Activated CD8-positive, alpha-beta memory T cell treated with anti-CD3 and anti-CD28 coated beads, Interleukin-2, amount 50 U/mL, for 4 hours (primary cell): ENCODE results near the gene SGIP1.

Experiments
- DNase-seq: peaks from one replicate; pipeline ENCODE4 v3.0.0-alpha.2; 2020

The SGIP1 gene

DNA sequence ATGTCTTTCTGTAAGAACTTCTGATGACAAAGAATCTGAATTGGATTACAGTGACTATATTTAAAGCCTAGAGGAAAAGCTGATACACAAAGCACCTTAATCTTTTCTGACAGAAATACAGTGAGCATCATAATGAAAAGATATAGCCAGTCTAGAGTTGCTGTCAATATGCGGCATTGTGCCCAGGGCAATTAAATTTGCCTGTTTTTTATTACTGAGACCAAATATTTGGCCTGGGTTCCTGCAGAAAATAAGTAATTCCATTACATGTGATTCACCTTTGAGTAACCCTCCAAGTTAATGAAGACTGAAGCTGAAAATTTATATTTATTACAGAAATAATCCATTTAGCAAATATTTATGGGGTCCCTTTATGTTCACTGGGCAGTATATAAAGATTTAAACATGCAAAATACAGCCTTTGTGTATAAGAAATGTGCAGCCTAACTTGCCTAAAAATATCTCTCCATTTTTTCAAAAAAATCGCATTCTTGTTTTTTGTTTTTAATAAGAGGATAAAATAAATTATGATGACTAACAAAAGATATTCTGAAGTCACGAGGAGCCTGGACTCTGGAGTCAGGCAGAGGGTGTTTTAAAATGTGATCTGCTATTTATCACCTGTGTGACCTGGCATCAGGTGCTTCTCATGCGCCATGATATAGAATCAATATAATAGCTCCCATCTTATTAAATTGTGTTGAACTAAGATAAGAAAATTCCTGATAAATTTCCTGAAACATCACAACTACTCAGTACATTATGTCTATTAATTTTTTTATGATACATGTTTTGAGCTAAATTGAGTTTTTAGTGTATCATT lies 83.6 kb downstream of the SGIP1 start:
- DNase-seq, result no peak

DNA sequence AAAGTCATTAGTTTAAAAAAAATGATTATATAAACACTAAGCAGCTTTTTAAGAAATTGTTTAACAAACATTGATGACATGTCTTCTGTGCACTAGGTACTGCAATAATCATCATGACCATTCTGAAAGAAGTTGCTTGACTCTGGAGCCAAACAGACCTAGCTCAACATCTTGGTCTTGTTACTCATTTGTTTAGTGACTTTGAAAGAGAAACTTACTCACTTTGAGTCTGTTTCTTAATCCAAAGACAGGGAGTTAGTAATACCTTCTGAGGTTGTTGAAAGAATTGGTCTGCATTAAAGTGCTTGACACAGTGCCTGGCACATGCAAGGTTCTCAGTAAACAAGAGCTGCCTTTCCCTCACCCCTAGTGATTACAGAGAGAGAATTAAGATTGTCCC lies 84.4 kb downstream of the SGIP1 start:
- DNase-seq, result no peak

DNA sequence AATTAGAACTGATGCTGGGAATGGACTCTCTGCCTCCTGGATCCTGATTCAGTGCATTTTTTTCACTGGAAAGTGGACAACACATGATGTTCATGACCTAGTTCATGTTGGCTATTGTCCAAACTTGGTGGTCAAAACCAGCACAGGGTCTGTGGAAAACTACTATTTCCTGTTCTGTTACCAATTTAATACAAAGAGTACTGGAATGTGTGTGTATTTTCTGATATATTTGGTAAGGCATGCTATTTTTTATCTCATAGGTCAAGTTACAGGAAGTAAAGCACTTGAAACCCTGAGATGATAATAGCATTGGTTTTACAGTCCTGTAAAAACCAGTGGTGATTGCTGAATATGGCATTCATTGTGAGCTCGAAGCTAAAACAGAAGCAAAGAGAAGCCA lies 89.9 kb downstream of the SGIP1 start:
- no peak for DNase-seq

DNA sequence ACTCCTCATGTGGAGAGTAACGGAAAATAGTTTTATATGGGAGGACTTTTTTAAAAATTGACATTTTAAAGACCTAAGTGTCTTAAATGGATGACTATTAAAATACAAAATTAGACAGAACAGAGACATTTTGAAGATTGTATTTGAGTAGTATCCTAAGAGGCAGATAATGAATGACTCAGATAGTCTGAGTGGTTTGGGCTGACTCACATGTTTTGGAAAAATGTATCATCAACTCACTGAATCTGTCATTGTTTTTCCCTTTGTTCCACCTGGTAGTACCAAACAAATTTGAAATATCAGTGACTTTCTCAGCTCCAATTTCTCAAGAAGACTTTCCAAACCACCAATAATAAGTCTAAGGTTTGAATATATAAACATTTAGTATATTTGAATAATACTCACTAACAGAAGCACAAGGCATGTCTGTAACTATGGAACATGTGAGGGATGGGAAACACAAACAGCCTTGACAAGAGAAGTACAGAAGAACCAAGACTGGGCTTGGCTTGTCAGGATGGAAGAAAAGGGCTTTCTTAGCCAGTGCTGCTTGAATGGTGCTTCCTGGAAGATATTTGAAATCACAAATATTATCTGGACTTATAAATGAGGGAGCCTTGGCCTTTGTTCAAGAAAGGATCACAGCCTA lies 90.6 kb downstream of the SGIP1 start:
- DNase-seq, result no peak

DNA sequence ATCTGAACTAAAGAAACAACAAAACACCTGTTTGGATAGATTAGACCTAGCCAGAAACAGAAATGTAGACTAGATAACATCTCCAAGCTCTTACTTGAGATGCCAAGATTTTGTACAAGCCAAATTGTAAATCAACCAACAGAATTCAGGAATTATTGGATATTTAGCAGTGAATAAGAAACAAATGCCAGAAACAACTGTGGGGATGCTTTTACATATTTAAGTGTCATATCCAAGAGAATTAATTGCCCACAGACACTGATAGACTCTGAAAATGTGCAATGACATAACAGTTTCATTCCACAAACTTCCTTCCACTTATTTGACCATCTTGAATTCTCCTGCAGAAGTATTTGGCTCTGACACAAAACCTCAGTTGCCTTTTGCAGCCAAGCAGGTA lies 92.3 kb downstream of the SGIP1 start:
- no peak for DNase-seq

DNA sequence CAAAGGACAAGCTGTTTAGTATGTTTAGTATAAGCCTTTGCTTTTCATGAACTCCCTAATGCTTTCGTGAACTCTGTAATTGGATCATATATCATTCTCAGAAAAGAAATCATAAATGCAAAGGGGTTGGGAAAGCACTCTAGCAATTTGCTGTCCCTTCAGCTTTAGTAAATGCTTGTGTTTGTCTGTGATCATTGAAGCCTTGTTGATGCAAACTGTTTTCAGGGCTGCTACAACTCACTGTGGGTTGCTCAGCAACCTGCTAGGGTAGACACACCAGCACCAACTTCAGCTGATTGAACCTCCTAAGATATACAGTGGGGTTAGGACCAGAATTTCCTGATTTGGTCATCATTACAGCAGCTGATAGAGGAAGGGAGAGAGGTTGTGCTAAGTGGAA lies 95.0 kb downstream of the SGIP1 start:
- no peak for DNase-seq

DNA sequence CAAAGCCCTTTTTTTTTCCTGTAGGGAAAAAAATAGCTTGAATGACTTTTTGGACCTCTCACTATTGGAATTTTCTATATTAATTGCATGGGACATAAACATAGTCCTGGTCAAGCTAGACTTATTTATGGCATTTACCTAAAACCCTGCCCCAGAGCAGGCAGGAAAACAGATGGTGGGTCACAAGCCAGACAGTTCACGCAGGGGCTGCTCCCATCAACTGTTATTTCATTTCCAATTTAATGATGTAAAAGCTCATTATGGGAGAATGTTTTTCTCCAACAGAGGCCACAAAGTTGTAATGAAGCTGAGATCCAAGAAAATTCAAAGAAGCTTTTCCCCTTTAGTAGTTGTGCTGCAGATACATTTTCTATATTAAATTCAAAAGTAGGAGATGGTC lies 99.2 kb downstream of the SGIP1 start:
- no peak for DNase-seq

DNA sequence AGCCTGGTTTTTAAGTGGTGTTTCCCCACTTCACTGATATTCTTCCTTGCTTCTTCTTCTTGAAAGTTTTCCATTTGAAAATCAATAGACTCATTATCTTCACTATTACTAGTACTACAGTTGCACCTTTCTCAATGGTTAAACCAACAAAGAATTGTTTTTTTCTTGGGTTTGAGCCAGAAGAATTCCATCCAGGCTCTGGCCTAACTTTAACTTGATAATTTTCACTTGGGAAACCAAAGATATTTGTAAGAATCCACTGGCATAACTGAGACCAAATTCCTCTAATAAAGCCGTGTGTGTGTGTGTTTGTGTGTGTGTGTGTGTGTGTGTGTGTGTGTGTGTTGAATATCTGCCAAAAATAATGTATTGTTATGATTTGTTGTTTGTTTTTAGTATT lies 103.2 kb downstream of the SGIP1 start:
- DNase-seq, result no peak

DNA sequence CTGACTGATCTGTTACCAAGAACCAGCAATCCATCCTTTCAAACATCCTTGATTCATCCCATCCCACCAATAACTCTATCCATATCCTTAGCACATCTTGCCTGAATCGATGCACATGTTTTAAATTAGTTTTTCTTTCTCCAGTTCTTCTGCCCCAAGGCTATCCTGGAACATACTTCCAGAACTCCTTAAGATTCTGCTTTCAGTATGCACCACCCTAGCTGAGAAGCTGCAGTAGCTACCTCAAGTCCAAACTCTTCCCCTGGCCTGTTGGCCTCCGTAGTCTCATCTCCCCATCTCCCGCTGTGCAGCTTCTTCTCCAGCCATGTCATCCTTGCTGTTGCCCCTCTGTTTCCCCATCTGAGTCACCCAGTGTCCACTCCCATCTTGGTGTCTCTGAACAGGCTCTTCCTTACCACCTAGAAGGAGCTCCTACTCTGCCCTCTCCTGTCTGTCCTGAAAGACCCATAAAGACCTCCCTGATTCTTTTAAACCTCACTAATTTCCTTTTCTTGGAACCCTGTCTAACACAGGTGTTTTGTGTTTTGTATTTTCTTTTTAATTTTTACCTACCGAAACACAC lies 108.0 kb downstream of the SGIP1 start:
- DNase-seq, result no peak

DNA sequence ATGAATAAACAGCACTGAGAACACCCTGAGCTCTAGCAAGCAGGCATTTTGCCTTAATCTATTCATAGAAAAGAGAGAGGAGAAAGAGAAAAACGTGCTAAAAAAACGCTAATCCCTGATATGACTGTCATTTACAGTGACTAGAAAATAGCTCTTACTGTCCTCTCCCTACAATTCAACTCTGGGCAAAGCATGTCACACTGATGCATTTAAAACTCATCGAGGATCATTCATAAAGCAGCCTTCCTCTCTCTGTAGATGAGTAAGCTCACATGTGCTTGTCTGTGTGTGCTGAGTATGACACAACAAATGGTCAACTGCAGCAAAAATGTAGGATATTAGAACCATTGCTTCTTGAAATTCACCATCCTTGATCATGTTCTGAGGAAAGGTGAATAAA lies 109.0 kb downstream of the SGIP1 start:
- no peak for DNase-seq

DNA sequence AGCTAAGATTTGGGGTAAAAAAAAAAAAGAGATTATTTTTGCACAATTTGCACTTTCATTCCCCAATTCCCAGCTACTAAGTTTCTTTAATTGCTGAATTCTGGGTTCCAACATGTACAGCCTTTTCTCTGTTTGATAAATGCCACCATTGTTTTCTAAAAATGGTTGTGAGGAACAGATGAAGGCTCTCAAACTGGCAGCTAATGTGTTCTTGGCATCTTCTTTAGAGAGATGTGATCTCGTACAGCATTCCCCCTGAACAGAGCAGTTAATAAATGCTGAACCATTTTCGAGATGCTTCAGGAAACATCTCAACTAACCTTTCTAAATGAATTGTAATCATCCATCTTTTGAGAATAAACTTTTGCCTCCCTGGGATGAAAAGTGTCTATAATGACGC lies 110.4 kb downstream of the SGIP1 start:
- no peak for DNase-seq

DNA sequence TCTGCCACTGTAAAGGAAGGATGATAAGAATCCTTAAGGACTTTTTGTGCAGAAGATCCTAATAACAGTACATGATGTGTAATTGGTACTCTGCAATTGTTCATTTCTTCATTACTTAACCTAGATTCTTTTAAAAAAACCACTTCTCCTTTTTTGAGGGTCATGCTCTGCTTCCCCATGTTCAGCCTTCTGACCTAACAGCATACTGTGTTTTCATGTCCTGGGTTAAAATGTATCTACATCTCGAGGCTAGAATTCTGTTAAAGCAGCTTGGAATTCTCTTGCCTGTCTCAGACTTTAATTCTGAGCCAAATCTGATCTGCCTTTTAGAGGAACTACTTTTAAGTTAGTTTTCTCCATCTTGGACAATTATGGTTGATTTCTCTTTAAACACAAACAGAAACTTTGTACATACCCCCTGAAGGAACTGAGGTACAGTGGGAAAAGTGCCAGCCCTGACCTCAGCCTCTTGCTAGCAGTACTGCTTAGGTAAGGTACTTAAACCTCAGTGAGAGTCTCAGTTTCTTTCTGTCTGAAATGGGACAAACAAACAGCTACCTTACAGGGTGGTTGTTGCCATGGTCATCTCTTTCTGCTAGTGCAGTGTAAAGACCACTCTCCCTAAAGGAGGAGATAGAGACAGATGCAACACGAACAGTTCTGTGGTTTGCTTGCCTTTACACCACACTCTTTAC lies 115.1 kb downstream of the SGIP1 start:
- DNase-seq, result no peak

DNA sequence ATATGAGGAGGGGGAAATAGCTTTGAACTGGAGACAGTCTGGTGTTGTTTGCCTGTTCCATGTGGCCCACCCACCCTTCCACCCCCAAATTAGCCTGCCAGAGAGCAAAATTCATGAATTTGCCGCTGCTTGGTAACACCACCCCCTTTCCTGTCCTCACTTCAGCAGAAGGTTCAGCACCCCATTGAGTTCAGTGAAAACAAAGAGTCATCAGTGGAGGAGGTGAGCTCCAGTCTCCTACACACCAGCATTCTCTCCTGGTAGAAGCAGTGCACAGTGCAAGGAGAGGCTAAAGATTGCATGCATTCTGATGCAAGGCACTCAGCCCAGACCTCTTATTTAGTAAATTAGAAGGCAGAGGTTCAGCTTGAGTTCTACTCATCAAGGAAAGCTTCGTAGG lies 118.6 kb downstream of the SGIP1 start:
- DNase-seq, result no peak

DNA sequence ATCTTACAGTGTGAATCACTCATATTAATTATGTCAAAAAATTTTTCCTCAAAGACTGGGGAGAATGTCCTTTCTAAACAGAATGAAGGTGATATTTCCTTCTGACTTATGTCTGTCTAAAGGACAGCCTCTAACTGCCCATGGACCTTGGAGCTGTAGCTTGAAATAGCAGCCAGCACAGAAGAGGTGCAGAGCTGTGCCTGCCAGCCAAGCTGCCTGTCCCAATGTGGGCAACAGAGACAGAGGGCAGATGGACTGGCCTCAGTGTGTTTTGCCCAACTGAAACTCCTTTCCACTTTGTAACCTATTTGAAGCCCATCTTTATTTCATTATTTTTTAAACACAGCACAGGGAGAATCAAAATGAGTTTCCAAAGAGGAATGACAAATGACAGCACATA lies 120.7 kb downstream of the SGIP1 start:
- DNase-seq, result no peak

DNA sequence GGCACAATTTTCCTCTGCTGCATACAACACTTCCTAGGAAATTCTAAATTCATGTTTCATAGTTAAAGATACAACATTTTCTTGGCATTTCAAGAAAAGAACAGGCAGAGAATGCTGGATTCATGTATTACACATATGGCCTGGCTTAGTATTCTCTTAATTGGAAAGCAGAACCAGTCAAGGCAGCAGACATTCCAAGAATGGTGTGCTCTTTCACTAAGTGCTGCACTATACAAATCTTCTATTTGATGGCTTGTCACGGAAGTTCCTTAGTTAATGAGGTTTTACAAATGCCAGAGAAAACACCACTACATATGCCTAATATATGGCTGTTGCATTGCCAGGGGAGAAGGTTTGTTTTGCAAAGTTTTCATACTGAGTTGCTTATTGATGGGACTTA lies 137.5 kb downstream of the SGIP1 start:
- DNase-seq, result no peak

DNA sequence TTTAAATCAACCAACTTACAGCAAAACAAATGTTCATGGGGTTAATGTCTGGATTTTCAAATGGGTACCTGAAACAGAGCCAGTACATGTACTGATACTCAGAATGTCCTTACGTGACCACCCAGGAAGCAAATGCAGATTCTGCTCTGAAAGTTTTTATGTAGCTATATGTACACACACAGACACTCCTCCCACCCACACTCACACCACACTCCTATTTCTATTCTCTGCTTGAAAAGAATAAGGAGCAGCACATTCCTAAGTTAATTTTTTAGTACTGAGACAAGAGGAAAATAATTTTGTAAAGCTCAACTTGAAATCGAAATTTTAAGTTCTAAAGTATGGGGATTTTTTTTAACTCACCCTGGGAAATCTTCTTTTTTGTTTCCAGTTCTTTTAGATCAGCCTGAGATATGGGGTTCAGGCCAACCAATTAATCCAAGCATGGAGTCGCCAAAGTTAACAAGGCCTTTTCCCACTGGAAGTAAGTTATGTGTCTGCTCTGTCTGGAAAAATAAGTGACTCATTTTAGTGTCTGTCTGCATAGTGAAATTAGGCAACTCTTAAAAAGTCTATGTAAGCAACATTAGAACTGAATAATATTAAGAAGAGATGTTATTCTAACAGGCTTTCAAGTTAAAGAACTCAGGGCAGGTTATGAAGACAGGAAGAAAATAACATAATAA lies 142.8 kb downstream of the SGIP1 start:
- DNase-seq, result no peak

DNA sequence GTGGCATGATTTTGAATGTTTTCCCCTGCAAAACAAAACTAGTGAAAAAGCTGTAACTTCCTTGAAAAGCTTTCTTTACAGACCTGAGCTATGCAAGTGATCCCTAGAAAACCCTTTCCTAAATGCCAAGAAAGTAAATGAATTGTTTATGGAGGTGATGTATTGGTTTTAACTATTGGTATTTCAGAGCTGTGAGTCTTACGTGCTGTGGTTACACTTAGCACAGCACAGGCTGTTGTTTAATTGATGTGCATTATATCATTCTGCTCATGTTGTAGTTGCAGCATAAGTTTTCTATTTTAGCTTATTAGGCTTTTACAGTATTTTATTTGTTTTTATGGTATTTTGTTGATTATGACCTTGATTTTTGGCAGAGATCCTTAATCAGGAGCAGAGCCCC lies 144.2 kb downstream of the SGIP1 start:
- DNase-seq, result no peak

DNA sequence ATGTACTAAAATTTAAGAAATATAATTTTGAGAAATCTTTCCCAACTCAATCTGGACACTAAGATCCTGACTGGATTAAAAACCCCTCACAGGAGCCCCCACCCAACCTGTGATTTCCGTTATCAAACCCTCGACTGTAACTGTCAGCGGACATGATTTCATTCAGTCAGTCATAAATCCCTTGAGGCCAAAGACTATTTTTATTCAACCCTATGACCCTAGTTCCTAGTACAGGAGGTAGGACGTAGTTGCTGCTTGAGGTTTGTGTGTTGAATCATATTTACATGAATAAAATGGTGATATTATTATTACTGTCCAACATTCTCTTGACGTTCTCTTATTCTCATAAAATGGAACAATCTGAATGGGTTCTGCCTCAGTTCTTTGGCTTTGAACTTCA lies 145.2 kb downstream of the SGIP1 start:
- DNase-seq, result no peak

DNA sequence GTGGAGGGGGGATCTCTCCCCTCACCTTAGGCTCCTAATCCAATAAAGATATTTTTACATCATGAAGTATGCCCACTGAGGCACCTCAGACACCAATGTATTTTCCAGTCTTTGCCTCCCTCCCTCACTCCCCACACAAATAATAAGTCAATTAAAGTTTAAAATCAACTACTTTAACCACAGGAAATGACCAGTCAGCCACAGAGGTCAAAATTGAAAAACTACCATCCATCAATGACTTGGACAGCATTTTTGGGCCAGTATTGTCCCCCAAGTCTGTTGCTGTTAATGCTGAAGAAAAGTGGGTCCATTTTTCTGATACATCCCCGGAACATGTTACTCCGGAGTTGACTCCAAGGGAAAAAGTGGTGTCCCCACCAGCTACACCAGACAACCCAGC lies 147.7 kb downstream of the SGIP1 start:
- DNase-seq, result no peak

DNA sequence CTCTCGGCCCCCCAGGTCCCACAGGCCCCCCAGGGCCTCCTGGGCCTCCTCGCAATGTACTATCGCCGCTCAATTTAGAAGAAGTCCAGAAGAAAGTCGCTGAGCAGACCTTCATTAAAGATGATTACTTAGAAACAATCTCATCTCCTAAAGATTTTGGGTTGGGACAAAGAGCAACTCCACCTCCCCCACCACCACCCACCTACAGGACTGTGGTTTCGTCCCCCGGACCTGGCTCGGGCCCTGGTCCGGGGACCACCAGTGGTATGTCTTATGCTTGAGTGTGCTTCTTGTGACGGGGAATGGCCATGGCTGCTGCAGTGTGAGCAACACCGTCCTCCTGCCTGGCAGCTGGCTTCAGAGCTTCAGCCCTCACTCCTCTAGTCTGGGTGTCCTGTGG lies 148.2 kb downstream of the SGIP1 start:
- no peak for DNase-seq

DNA sequence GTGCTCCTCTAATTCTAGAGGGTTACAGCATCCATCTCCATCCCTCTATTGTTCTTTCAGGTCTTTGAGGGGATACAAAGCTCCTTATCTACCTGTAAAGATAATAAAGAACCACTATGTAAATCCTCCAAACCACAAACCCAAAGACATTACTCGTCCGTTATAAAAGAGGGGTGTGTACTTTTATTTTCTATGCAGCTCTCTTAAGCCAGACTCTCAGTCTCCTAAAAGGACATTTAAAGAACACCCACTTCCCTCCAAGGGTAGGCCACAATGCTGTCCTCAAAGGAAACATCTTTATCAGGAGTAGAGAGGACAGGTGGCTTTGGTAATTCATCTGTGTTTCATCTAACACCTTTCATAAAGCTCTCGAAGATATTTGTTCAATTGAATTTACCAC lies 150.4 kb downstream of the SGIP1 start:
- DNase-seq, result no peak

DNA sequence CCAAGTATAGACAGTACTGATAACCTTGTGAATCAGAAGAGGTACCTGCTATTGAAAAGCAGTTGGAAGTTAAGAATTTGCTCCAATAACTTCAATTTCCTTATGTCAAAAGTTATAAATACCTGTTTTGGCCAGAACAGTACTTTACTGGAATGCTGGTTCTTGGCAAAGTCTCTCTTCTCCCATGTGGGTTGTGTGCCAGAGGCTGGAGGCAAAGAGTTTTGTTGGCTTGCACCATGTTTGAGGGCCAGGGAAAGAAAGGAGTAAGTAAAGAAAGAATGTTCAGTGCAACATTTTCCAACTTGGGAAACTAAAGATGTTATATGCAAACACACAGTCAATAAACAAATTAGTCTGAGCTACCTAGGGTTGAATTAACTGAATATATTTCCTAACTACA lies 151.3 kb downstream of the SGIP1 start:
- no peak for DNase-seq

DNA sequence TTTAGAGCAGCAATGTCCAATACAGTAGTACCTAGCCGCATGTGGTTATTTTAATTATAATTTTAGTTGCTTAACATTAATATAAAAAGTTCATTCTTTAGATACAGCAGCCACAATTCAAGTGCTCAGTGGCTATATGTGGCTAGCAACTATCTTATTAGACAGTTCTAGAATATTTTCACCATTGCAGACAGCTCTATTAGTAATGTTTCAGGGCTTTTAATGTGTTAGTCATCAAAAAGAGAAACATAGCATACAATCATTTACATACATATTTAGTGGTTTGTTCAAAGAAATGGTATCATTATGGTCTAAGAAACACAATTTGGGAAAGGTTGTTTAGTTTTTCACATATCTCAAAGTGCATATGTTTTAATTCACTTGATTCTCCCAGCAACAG lies 151.7 kb downstream of the SGIP1 start:
- DNase-seq, result no peak
